NCI-H526 treated with DMSO at 0.1 percent for 48 hours (cell line): ENCODE results near the gene ARHGDIB.

Experiments
- DNase-seq: peaks from one replicate; lab custom pipeline; 2025; lab: John Stamatoyannopoulos, UW

Gene ARHGDIB

DNA sequence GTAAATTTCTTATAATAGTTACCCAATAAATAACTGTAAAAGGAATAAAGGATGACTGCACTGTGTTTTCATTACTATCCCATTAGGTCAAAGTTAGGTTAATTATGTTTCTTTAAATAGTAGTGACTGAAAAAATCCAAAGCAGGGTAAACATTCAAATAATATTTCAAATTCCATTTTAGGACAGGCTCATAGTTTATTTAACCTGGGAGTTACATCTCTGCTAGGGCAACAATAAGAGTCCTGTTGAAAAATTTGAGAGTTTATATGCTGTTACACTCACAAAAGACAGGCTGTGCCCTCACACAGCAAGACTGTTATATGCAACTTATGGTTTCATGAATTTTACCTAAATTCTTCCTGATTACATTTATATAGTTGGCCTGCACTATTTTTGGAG lies 31.1 kb downstream of the ARHGDIB start:
- DNase-seq: no peak

DNA sequence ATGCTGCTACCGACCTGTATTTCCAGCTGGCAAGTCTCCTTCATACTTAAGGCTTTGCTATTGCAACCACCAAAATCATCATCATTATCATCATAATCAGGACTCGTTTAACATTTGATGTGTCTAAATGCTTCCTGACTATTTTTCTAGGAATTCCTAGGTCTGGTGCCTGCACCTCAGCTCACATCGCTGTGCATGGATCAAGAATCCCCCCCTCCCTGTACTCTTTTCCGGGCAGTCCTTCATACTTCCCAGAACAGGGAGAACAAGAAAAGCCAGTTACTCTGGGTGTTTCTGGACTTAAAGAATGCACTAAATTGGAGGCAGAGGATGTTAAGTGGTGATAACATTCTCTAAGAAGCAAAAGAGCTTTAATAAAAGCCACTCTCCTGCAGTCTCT lies 32.5 kb downstream of the ARHGDIB start:
- DNase-seq: peak; percentile 52

DNA sequence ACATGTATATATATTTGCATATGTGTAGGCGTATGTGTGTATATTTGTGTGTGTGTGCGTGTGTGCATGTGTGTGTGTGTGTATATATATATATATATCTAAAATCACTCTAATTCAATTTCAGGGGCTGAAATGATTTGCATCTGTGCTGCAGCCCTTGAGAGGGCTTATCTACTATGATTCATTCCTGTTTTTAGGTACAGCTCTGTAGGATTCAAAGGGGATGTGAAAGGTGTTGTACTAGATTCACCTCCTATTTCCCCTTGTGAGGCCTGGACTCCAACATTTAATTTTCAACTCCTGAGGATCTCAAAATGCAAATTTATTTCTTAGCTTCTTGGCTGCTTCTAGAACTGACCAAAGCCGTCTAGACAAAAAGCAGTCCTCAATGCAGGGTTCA lies 34.1 kb downstream of the ARHGDIB start:
- DNase-seq: no peak

DNA sequence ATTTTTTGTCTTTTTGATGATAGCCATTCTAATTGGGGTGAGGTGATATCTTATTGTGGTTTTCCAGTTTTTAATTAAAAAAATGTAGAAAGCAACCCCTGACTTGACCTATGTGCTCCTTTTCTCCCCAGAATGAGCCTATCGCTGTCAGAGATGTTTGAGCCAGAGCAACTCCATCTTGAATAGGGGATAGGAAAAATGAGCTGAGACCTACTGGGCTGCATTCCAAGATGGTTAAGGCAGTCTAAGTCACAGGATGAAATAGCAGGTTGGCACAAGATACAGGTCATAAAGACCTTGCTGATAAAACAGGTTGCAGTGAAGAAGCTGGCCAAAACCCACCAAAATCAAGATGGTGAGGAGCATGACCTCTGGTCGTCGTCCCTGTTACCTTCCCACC lies 36.9 kb downstream of the ARHGDIB start:
- no peak for DNase-seq

DNA sequence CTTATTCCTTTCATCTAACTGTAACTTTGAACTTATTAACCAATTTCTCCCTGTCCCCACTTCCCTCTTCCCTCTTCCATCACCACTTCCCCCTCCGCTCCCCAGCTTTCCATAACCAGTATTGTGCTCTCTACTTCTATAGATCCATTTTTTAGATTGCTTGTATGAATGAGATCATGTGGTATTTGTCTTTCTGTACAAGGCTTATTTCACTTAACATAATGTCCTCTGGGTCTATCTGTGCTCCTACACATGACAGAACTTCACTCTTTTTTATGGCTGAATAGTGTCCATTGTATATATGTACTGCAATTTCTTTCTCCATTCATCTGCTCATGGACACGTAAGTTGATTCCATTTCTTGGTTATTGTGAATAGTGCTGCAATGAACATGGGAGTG lies 37.5 kb downstream of the ARHGDIB start:
- no peak for DNase-seq

DNA sequence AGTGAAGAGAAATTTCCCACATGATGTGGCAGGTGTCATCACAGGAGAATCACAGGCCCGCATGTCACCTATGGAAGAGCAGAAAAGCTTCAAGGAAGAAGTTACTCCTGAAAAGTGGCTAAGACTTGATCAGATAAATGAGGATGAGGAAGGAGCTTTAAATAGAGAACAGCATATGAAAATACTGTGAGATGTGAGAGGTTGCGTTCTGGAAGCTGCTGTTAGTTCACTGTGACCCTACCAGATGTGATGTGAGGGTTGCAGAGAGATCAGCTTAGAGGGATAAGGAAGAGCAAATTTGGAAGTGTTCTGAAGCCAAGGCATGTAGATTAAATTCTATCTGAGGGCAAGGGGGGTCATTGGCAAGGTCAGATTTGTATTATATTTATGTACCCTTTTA lies 40.2 kb downstream of the ARHGDIB start:
- DNase-seq: no peak

DNA sequence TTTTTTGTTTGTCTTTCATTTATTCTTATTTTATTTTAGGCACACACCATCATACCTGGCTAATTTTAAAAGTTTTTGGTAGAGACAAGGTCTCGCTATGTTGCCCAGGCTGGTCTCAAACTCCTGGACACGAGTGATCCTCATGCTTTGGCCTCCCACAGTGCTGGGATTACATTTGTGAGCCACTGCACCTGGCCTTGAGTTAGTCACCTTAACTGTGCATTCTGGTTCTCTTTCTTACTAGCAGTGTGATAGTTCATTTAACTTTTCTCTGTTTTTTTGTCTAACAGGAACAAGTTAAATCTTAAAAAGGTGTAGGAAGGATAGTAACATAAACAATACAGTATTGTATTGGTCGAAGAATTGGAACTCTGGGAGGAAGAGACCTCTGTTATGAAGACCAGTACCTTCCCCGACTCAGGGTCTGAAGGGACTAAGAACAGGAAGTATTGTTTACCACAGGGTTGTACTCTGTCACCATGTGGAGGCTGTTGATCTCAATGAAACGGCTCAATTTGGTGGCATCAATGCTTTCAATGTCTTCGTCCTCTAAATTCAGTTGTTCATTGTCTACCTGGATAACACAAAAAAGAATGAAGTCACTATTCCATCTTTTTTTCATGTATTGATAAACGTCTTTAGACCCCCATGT lies 40.8 kb downstream of the ARHGDIB start:
- no peak for DNase-seq

DNA sequence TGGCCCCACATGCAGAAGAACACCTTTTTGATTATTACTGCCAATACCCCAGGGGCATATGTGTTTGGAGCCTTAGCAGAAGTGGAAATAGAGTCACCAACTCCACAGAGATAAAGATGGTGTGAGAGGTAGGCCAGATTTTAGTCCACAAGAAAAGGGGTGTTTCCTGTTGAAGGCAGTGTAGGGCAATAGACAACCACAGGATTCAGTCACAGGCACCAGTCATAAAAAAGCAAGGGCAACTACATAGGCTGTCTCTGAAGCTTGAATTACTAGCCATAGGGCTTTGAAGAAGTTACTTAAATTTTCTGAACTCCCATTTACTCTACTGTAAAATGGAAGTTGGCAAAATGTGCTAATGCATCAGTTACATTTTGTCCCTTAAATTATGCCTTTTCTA lies 41.9 kb downstream of the ARHGDIB start:
- DNase-seq: no peak

DNA sequence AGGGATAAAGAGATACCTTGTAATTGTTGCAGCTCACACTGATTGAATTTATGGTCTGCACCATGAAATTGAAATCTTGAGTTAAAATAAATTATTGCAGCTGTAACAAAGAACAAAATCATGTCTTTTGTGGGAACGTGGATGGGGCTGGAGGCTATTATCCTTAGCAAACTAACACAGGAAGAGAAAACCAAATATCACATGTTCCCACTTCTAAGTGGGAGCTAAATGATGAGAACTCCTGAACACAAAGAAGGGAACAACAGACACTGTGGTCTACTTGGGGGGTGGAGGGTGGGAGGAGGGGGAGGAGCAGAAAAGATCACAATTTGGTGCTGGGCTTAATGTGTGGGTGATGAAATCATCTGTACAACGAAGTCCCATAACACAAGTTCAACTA lies 45.7 kb downstream of the ARHGDIB start:
- DNase-seq: no peak

DNA sequence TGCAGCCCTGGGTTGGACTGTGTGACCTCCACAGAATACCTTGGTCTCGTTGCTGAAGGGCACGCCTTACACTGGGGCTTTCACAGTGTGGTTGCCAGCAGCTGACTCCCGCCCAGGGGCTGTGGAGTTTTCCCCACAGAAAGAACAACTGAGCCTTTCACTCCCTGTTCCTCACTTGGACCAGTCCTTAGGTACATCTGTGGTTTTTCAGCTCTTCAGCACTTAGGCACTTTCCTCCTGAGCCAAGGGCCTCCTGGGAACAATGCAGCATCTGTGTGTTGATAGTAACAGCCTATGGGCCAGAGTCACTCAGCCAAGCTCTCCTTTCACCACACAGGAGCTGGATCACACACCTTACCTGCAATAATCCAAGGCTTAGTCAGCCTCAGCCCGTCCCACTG lies 48.0 kb downstream of the ARHGDIB start:
- peak; percentile 32 for DNase-seq

DNA sequence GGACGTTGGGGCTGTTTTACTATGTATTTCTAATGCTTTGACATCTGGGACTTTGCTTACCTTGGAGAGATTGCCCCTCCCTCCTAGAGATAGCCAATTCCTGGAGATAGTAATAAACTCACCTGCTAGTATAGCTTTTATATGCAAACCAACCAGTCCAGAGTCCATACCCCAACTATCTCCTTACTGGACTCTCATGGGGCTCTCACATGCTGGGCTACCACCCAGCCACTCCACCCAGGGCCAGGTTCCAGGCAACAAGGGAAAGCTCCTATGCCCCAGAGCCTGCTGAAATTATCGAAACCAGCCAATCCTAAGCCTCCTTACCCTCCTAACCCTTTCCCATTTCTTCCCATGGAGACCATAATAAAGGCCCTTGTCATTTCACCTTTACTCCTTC lies 50.3 kb downstream of the ARHGDIB start:
- no peak for DNase-seq

DNA sequence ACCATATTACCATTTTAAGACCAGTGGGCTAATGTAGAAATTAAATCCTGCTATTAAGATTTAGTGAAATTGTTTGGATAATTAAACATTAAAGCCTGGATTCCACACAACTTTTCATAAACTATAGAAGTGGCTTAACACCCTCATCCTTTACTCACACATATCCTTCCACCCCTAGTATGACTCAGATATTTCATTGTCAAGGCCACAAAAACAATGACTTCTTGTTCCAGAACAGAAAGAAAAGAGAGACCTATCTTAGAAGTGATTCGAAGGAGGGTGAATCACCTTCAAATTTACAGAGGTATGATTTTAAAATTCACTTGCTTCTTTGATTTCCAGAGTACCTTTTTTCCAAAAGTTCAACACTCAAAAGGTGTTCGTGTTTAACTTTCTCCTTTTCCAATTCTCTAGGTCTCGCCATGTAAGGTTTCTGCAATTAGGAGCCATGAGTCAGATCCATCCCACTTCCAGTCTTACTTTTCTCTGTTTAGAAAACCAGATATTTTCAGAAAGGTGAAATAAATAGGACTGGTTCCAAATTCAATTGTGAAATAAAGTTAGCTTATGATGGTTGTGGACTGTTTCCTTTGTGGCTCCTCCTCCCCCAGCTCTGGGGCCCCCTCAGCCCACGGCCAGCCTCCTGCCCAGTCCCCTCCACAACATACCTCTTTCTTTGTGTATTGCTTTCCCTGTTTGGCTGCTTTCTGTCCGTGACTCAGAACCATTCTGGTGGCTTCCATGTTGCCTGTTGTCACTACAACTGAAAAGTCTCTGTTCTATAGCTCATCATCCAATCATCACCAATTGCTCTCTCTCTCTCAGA lies 51.1 kb downstream of the ARHGDIB start:
- DNase-seq: no peak

DNA sequence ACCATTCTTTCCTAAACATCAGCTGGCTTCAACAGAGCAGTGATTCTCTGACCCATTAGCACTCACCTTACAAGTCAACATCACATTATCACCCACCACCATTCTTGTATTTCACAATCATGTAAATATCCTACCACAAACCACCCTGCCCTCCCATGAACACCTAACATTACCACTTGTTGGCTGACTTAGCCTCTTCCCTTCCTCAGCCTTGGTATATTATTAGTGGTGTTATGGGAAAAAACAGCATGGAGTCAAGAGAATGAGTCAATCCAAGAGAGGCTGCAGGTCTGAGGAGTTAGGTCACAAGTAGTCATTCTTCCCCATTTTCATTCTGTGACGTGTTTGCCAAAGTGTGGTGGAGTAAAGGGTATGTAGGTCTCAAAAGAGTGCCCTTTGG lies 53.4 kb downstream of the ARHGDIB start:
- DNase-seq: no peak

DNA sequence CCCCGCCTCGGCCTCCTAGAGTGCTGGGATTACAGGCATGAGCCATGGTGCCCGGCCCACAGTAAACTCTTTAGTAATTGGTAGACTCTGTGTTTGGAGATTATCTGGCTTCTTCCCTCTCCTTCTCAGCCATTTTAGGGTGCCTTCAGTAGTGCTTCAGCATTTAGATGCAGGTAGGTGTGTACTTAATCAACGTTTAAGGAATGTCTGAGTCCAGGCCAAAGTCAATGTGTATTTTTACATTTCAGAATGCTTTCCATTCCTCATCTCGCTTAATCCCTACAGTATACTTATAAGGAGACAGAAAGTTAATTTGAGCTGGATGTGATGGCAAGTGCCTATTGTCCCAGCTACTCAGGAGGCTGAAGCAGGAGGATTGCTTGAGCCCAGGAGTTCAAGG lies 55.3 kb downstream of the ARHGDIB start:
- DNase-seq: no peak

DNA sequence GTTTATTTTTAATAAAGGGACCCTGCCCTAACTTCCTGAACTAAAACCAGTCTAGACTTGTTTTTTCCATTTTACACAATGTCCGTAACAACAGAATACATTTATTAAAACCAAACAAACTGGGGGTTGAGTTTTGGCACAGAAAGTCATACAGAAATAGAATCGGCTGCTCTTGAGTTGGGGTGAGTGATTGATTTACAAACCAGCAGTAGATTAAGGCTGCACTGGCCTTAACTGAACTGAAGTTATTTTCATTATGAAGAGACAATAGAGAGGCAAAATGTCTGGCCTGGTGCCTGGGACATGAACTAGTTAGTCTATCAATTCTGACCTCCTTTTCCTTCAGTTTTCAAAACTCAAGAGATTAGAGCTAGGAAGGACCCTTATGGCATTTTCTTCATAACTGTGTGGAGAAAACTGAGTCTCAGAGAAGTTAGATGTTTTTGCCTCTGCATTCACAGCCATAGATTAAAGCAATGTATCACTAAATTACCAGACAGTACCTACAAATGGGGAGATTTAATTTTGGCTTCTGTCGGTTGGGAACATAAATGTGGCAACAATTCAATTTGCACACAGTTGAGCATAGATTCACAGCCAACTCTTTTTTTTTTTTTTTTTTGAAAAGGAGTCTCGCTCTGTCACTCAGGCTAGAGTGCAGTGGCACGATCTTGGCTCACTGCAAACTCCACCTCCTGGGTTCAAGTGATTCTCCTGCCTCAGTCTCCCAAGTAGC lies 56.0 kb downstream of the ARHGDIB start:
- DNase-seq: no peak

DNA sequence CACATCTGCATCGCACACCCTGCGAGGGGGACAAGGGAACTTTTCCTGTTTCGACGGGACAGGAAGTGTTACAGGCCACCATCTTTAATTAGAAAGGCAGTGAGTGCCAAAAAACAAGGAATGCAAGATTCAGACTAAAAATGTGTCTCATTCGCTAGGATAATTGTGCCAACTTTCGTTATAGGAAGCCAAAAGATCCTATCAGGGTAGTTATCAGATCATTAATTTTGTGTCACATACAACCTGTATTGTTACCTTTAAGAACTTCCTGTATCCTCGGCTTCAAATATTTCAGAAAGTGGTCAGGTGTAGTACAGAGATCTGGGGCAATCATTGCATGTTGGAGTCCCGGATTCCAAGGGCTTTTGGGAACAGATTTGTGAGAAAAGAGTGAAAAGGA lies 56.5 kb downstream of the ARHGDIB start:
- no peak for DNase-seq

DNA sequence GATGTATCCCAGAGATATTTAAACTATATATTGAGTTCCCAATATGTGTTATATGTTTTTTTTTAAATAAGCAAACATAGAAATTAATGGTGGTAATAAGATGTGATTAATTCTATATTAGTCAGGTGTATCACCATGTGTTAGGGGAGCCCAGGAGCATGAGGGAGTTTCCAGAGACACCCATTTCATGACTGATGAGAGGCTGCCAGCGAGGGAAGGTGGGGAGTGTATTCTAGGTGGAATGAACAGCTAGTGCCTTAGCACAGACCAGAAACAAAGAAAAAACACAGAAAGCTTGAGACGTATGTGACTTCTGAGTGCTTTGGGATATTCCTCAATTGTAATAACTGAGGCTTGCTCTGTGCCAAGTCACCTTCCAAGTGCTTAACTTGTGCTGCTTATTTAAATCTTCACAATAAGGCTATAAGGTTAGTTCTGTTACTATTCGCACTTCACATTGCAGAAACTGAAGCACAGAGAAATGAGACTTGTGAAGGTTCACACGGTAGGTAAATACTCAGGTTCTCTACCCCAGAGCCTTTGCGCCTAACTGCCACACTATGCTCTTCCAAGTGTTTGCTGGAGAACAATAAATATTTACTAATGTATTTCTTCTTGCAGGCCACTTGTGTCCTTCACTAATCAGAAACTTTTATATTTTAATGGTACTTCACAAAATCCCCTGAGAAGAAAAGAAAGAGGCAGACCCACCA lies 57.9 kb downstream of the ARHGDIB start:
- no peak for DNase-seq

DNA sequence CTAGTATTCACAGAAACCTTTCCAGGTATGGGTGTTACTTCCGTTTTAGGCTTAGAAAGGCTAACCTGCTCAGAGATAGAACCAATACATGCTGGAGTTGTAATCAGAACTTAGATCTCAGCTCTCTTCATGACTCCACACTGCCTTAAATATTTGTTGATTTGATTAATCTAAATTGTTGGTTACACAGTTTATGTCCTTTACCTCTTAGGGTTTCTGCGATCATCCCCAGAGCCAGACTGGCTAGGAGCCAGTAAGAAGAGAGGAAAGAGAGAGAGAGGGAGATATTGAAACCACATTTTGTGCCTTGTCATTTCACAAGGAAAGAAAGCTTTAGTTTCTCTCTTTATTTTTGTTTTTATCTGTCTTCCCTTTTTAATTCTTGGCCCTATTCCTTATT lies 58.9 kb downstream of the ARHGDIB start:
- DNase-seq: no peak

DNA sequence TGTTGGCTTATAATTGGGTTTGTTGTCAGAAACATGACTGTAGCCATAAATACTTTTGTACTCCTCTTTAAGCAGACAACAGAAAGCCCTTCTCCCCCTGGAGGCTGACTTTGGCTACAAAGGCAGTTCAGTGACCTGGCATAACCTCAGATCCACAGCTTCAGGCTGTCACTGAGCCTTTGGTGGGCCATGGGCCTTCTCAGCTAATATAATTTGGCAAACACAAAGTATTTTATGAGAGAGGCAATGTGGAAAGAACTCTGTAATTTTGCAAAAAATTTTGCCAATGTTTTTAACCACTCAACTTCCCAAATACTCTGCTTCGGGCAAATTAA lies 60.2 kb downstream of the ARHGDIB start:
- no peak for DNase-seq

DNA sequence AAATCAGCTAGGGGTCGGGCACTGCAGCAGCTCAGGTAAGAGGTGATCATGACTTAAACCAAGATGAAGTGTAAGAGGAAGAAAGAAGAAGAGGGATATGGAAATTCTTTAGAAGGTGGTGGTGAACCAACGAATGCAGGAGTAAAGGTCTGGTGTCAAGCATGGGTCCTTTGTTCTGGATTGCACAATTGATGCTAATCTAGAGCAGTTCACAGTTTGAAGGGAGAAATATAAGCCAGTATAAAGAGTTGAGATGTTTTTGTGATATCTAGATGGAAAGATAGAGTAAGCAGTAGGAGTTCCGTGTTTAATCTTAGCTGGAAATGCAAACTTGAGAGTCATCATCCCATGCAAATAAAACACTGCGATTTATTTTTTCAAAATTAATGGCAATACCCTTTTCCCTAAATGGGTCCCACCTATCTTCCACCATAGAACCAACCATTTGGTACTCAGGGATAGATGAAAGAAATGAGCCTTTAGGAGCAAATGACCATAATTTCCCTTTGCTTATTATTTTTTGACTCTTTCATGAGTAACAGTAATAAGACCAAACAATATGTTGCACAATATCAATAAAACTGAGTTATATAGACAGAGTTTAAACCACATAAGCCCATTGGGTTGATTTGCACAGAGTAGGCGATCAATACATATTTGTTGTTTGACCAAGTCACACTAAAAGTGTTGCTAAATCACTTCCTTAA lies 60.7 kb downstream of the ARHGDIB start:
- DNase-seq: no peak

DNA sequence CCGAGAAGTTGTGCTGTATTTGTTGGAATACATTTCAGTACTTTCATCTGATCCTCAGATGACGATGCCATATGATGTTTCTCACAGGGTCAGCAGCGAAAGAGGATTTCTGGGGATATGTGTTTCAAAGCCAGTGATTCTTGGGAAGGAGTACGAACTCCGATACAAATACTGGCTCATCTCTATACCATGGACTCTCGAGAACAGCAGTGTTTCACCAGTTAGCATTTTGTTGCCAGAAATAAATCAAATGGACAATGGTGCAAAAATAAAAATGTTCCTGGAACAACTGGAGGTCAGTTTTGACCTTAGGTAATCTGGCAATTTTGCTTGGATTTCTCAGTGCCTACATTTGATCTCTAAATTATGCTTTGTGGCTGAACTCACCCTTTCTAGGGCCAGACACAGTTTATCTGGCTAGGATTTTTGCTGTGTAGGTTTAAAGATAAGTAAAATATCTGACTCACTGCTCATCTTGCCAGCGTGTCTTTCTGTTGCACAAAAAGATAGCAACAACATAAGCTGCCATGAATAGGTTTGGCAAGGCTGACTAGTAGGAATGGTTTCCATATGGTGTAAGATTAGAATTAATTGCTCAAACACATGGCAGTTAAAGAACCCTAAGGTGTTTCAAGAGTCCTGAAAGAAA lies 64.8 kb downstream of the ARHGDIB start:
- DNase-seq: no peak
